GM13976 (cell line): Measurements from ENCODE around the gene SERPINB1.

Source experiments
- DNase-seq: peaks from one replicate; pipeline ENCODE4 v3.0.0; 2012; ENCODE audit warnings: low spot score
- CTCF ChIP-seq: IDR thresholded peaks from 2 replicates; pipeline ENCODE4 v1.5.1; 2012; ENCODE audit warnings: borderline replicate concordance, mild to moderate bottlenecking; ENCODE audit not compliant: insufficient read depth; ENCODE audit errors: extremely low read depth, missing control alignments, control extremely low read depth
- in situ Hi-C: fragments of 300-500 bp; cut with MboI; formaldehyde crosslinking; loops from one replicate; pipeline ENCODE4 v1.12.0; 2022; ENCODE audit warnings: low sequenced_read_pairs, mixed read lengths, inconsistent platforms; ENCODE audit not compliant: unreplicated experiment

SERPINB1 gene

GRCh38 chr6:2818593-2818992, 23.1 kb downstream of the SERPINB1 start:
- no peak for TF ChIP-seq CTCF
- in situ Hi-C loops, result no loop called here
- no peak for DNase-seq

GRCh38 chr6:2817903-2818443, 23.7 kb downstream of the SERPINB1 start:
- no peak for DNase-seq
- in situ Hi-C loops, result no loop called here
- TF ChIP-seq CTCF, result no peak

GRCh38 chr6:2816158-2816557, 25.5 kb downstream of the SERPINB1 start:
- in situ Hi-C loops, result no loop called here
- DNase-seq, result no peak
- TF ChIP-seq CTCF, result no peak

- TF ChIP-seq CTCF, result no peak
- in situ Hi-C loops, result no loop called here
- no peak for DNase-seq
These were observed 29.0 kb downstream of the SERPINB1 start for GRCh38 chr6:2812695-2813094.

GRCh38 chr6:2810092-2810671, 31.5 kb downstream of the SERPINB1 start:
- DNase-seq, result no peak
- TF ChIP-seq CTCF, result no peak
- in situ Hi-C loops, result no loop called here

GRCh38 chr6:2809015-2809414, 32.6 kb downstream of the SERPINB1 start:
- DNase-seq, result no peak
- no peak for TF ChIP-seq CTCF
- in situ Hi-C loops, result no loop called here
